Measurements from ENCODE around the gene CNOT10. TPM values are rescaled to one million over a fixed set of nuclear protein-coding genes. Genes with fewer than 3 reads are reported as not detected.
"Not testable (repeated sequence)": the region's sequence is repeated elsewhere in the genome, so short reads cannot be mapped to it uniquely, and the experiment has no call there.

The CNOT10 gene
- total and polyA plus RNA-seq, 7 donors: 10.3 to 18.1 (median 11.7) TPM

DNA sequence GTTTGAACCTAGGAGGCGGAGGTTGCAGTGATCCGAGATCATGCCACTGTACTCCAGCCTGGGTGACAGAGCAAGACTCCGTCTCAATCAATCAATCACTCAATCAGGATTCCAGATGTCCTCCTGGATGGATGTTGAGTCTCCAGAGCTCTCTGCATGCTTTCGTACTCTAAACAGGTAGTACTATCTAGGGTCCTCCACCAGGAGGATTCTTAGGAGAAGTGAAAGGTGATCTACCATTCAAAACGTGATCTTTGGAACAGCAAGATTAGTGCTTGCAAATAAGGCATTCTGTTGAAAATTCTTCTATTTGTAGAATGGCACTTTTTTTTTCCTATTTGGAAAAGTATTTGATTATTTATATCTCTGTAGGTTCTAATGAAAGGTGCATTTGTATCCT lies 34.3 kb downstream of the CNOT10 start:
- Histone ChIP-seq H3K27me3 (ENCODE audit: insufficient read depth in 3 of 3, low read length in 2 of 3) (no peaks in the 10 kb centered on the region), H3K4me3 (no peak overlapping the region), H3K4me1 (no peaks in the 10 kb centered on the region), H3K36me3 (ENCODE audit: insufficient read depth in 1 of 2, low read depth in 1 of 2) (peaks cover 0 to 71% of the 10 kb centered on the region in 2 donors), H3K9me3 (no peaks in the 10 kb centered on the region), H3K27ac (no peak overlapping the region)
- ATAC-seq (no peak), DNase-seq (no peak)
- WGBS, 3 donors: 85 to 91% (median 86%) methylated on average over 5 of the region's 5 CpGs
- intact Hi-C loops (cut with DNase I): no loop called here
- TF ChIP-seq CTCF (IDR thresholded peaks at IDR 0.05): no peak

- intact Hi-C loops (cut with DNase I): no loop called here
- TF ChIP-seq CTCF (IDR thresholded peaks at IDR 0.05): no peak
- no peak for DNase-seq
Observed at GRCh38 chr3:32719931-32720330, 34.9 kb downstream of the CNOT10 start.

DNA sequence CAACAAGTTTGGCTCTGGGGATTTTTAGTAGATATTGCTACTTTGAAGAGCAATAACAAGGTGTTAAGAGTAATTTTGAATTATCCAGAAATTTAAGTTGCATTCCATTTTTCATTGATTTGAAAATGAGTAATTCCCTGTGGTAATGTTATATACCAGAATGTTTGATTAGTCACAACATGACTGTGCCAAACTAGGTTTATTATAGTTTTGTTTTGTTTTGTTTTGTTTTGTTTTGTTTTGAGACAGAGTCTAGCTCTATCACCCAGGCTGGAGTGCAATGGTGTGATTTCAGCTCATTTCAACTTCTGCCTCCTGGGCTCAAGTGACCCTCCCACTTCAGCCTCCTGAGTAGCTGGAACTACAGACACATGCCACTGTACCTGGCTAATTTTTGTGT lies 40.7 kb downstream of the CNOT10 start:
- Histone ChIP-seq H3K27ac (no peak overlapping the region), H3K36me3 (ENCODE audit: insufficient read depth in 1 of 2, low read depth in 1 of 2) (peaks cover 2 to 69% of the 10 kb centered on the region in 2 donors), H3K9me3 (no peaks in the 10 kb centered on the region), H3K27me3 (ENCODE audit: insufficient read depth in 3 of 3, low read length in 2 of 3) (no peaks in the 10 kb centered on the region), H3K4me3 (no peak overlapping the region), H3K4me1 (no peaks in the 10 kb centered on the region)
- DNase-seq (no peak), ATAC-seq (no peak)
- intact Hi-C loops (cut with DNase I): no loop called here
- no peak for TF ChIP-seq CTCF (IDR thresholded peaks at IDR 0.05)

More at GRCh38 chr3:32719931-32720330, 34.9 kb downstream of the CNOT10 start:
- no peaks in the 10 kb centered on the region for H3K4me1 ChIP-seq
- H3K4me3 ChIP-seq: no peak overlapping the region
- peaks cover 0 to 71% of the 10 kb centered on the region in 2 donors for H3K36me3 ChIP-seq (ENCODE audit: insufficient read depth in 1 of 2, low read depth in 1 of 2)
- H3K9me3 ChIP-seq: no peaks in the 10 kb centered on the region
- 94 to 98% (median 95%) methylated on average over 5 of the region's 5 CpGs for WGBS, 3 donors
- no peak overlapping the region for H3K27ac ChIP-seq
- ATAC-seq: no peak
- H3K27me3 ChIP-seq (ENCODE audit: insufficient read depth in 3 of 3, low read length in 2 of 3): no peaks in the 10 kb centered on the region

GRCh38 chr3:32733631-32734229 lies 48.7 kb downstream of the CNOT10 start:
- Histone ChIP-seq H3K27me3 (ENCODE audit: insufficient read depth in 3 of 3, low read length in 2 of 3) (no peaks in the 10 kb centered on the region), H3K27ac (no peak overlapping the region), H3K9me3 (no peaks in the 10 kb centered on the region), H3K36me3 (ENCODE audit: insufficient read depth in 1 of 2, low read depth in 1 of 2) (peaks cover 0 to 53% of the 10 kb centered on the region in 2 donors), H3K4me3 (no peak overlapping the region), H3K4me1 (no peaks in the 10 kb centered on the region)
- intact Hi-C loops (cut with DNase I): loop anchor here in 1 of 2 donors (5.0 kb wide), 1 partner anchor 199 kb away; no protein-coding TSS in a partner anchor
- peak; percentile 46 for TF ChIP-seq CTCF (IDR thresholded peaks at IDR 0.05)
- ATAC-seq (no peak), DNase-seq (no peak)

DNA sequence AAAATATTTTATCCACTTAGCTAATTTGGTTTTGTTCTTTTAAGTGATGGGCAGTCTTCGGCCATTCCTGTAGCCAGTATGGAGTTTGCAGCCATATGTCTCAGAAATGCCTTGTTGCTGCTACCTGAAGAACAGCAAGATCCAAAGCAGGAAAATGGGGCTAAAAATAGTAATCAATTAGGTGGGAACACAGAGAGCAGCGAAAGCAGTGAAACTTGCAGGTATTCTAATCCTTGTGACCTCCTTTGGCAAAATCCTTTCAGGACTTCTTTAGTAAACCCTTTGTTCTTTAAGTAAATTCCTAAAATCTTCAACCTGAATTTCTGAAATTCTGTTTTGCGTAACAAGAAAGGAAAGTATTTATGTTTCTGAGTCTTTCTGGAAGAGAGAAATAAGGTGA lies 49.8 kb downstream of the CNOT10 start:
- 97 to 98% (median 98%) methylated on average over 3 of the region's 3 CpGs for WGBS, 3 donors
- intact Hi-C loops (cut with DNase I): loop anchor here in 1 of 2 donors (5.0 kb wide), 1 partner anchor 198 kb away; no protein-coding TSS in a partner anchor
- H3K36me3 ChIP-seq (ENCODE audit: insufficient read depth in 1 of 2, low read depth in 1 of 2): peaks cover 0 to 51% of the 10 kb centered on the region in 2 donors
- no peak overlapping the region for H3K27ac ChIP-seq
- H3K4me1 ChIP-seq: no peaks in the 10 kb centered on the region
- TF ChIP-seq CTCF (IDR thresholded peaks at IDR 0.05): no peak
- H3K9me3 ChIP-seq: no peaks in the 10 kb centered on the region
- no peak overlapping the region for H3K4me3 ChIP-seq
- H3K27me3 ChIP-seq (ENCODE audit: insufficient read depth in 3 of 3, low read length in 2 of 3): no peaks in the 10 kb centered on the region
- ATAC-seq (no peak), DNase-seq (no peak)

GRCh38 chr3:32743470-32743869 lies 58.5 kb downstream of the CNOT10 start:
- H3K4me3 ChIP-seq; DNase-seq; intact Hi-C loops (cut with DNase I); H3K27me3 ChIP-seq (ENCODE audit: insufficient read depth in 3 of 3, low read length in 2 of 3); H3K4me1 ChIP-seq; ATAC-seq; H3K9me3 ChIP-seq; H3K27ac ChIP-seq: not testable (repeated sequence)
- H3K36me3 ChIP-seq (ENCODE audit: insufficient read depth in 1 of 2, low read depth in 1 of 2): peaks cover 0 to 33% of the 10 kb centered on the region in 2 donors
- 96 to 98% (median 97%) methylated on average over 6 of the region's 6 CpGs for WGBS, 3 donors
